ENCODE data around the gene QSOX2. TPM values are rescaled to one million over a fixed set of nuclear protein-coding genes. Genes with fewer than 3 reads are reported as not detected.

Gene QSOX2
- total RNA-seq, 6 experiments from 2014 or later = 2.9 to 8.7 (median 6.4) TPM

GRCh38 chr9:136247551-136247916 lies 1.9 kb upstream of the QSOX2 start:
- Histone ChIP-seq H3K4me3 (no peak overlapping the region), H3K9me3 (no peaks in the 10 kb centered on the region), H3K27ac (no peak overlapping the region), H3K36me3 (no peaks in the 10 kb centered on the region), H3K27me3 (no peaks in the 10 kb centered on the region), H3K4me1 (peaks cover 0 to 16% (median 4%) of the 10 kb centered on the region in 4 donors)
- WGBS (ENCODE audit: insufficient coverage, low coverage, low lambda C conversion rate, missing lambda C conversion rate) = 73% methylated on average over 8 of the region's 9 CpGs
- DNase-seq (no peak), ATAC-seq (no peak)
- intact Hi-C loops (cut with DNase I) = no loop called here
- TF ChIP-seq, protein P1, sequence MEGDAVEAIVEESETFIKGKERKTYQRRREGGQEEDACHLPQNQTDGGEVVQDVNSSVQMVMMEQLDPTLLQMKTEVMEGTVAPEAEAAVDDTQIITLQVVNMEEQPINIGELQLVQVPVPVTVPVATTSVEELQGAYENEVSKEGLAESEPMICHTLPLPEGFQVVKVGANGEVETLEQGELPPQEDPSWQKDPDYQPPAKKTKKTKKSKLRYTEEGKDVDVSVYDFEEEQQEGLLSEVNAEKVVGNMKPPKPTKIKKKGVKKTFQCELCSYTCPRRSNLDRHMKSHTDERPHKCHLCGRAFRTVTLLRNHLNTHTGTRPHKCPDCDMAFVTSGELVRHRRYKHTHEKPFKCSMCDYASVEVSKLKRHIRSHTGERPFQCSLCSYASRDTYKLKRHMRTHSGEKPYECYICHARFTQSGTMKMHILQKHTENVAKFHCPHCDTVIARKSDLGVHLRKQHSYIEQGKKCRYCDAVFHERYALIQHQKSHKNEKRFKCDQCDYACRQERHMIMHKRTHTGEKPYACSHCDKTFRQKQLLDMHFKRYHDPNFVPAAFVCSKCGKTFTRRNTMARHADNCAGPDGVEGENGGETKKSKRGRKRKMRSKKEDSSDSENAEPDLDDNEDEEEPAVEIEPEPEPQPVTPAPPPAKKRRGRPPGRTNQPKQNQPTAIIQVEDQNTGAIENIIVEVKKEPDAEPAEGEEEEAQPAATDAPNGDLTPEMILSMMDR (IDR thresholded peaks at IDR 0.05) = no peak
- TF ChIP-seq POLR2A (IDR thresholded peaks at IDR 0.05) = no peak

- ATAC-seq (no peak), DNase-seq (no peak)
- no peak overlapping the region for H3K4me3 ChIP-seq
- H3K36me3 ChIP-seq = no peaks in the 10 kb centered on the region
- no peaks in the 10 kb centered on the region for H3K27me3 ChIP-seq
- peaks cover 0 to 16% (median 4%) of the 10 kb centered on the region in 4 donors for H3K4me1 ChIP-seq
- 88% methylated on average over 24 of the region's 26 CpGs for WGBS (ENCODE audit: insufficient coverage, low coverage, low lambda C conversion rate, missing lambda C conversion rate)
- H3K9me3 ChIP-seq = no peaks in the 10 kb centered on the region
- intact Hi-C loops (cut with DNase I) = no loop called here
- no peak overlapping the region for H3K27ac ChIP-seq
- TF ChIP-seq, protein P1 (IDR thresholded peaks at IDR 0.05) = no peak
- TF ChIP-seq POLR2A (IDR thresholded peaks at IDR 0.05) = no peak
Measured at GRCh38 chr9:136246849-136247550, 1.4 kb upstream of the QSOX2 start.

DNA sequence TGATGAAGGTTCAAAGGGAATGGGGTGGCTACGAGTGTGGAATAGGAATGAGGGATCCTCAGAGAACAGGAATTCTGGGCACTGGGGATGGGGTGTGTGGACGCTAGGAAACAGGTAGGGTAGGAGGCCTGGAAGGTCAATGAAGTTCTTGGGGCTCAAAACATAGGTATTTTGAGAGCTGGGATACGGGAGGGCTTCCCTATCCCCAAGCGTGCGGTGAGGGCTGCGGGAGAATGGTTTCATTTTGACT lies 718 bp downstream of the QSOX2 start:
- Histone ChIP-seq H3K27me3 (no peaks in the 10 kb centered on the region), H3K27ac (no peak overlapping the region), H3K4me1 (peaks cover 0 to 16% (median 4%) of the 10 kb centered on the region in 4 donors), H3K4me3 (peak overlapping the region; percentile 71 to 87 (median 74)), H3K36me3 (no peaks in the 10 kb centered on the region), H3K9me3 (no peaks in the 10 kb centered on the region)
- intact Hi-C loops (cut with DNase I) = no loop called here
- WGBS (ENCODE audit: insufficient coverage, low coverage, low lambda C conversion rate, missing lambda C conversion rate) = 2% methylated on average over 6 of the region's 6 CpGs
- no peak for ATAC-seq
- DNase-seq = no peak
- TF ChIP-seq, protein P1 (IDR thresholded peaks at IDR 0.05) = no peak
- TF ChIP-seq POLR2A (IDR thresholded peaks at IDR 0.05) = no peak

- H3K9me3 ChIP-seq = no peaks in the 10 kb centered on the region
- no peak overlapping the region for H3K27ac ChIP-seq
- H3K27me3 ChIP-seq = no peaks in the 10 kb centered on the region
- 35% methylated on average over 11 of the region's 11 CpGs for WGBS (ENCODE audit: insufficient coverage, low coverage, low lambda C conversion rate, missing lambda C conversion rate)
- TF ChIP-seq, protein P1 (IDR thresholded peaks at IDR 0.05) = no peak
- no peak for TF ChIP-seq POLR2A (IDR thresholded peaks at IDR 0.05)
- no peak for DNase-seq
- H3K4me3 ChIP-seq = peak overlapping the region; percentile 71 to 87 (median 74)
- H3K4me1 ChIP-seq = peaks cover 0 to 16% (median 4%) of the 10 kb centered on the region in 4 donors
- intact Hi-C loops (cut with DNase I) = no loop called here
- ATAC-seq = no peak
- H3K36me3 ChIP-seq = no peaks in the 10 kb centered on the region
Measured at GRCh38 chr9:136244122-136244968, 1.3 kb downstream of the QSOX2 start.

Data from right lobe of liver (tissue), 6 donors.